CD8-positive, alpha-beta memory T cell (primary cell): ENCODE measurements around the gene PDZK1IP1. TPM values are rescaled to one million over a fixed set of nuclear protein-coding genes. Genes with fewer than 3 reads are reported as not detected.

ENCODE experiments used
- CTCF ChIA-PET: fragments of 350-600 bp; sonication (Branson Sonifier 250); formaldehyde crosslinking; loops from one replicate; lab custom pipeline; 2021; ENCODE audit warnings: antibody characterized with exemption; lab: Charles Lee
- POLR2A ChIA-PET: fragments of 350-600 bp; sonication (Branson Sonifier 250); formaldehyde crosslinking; loops from one replicate; lab custom pipeline; 2021; ENCODE audit warnings: antibody characterized with exemption; lab: Charles Lee
- DNase-seq, 5 donors: peaks; one replicate each; pipeline versions ENCODE4 v3.0.0 to v3.0.0-alpha.2; 2020 to 2022; ENCODE audit warnings: mixed read lengths in 1 of 5
- H3K27ac ChIP-seq: one replicate; pipeline ENCODE4 v1.7.0; 2013; ENCODE audit warnings: low read depth, mild to moderate bottlenecking, low read length, moderate library complexity
- H3K27me3 ChIP-seq: 2 replicates; pipeline ENCODE4 v1.7.0; 2013; ENCODE audit warnings: low read length, mild to moderate bottlenecking; ENCODE audit not compliant: insufficient read depth, poor library complexity, severe bottlenecking
- H3K36me3 ChIP-seq: 2 replicates; pipeline ENCODE4 v1.7.0; 2013; ENCODE audit warnings: mild to moderate bottlenecking, low read length, moderate library complexity; ENCODE audit not compliant: insufficient read depth
- H3K4me1 ChIP-seq: 2 replicates; pipeline ENCODE4 v1.7.0; 2013; ENCODE audit warnings: mild to moderate bottlenecking, low read length, moderate library complexity; ENCODE audit not compliant: insufficient read depth
- H3K4me3 ChIP-seq: 2 replicates; pipeline ENCODE4 v1.7.0; 2013; ENCODE audit warnings: mild to moderate bottlenecking, low read length
- H3K9me3 ChIP-seq: 2 replicates; pipeline ENCODE4 v1.7.0; 2013; ENCODE audit warnings: mild to moderate bottlenecking, low read length
- H3K27ac Mint-ChIP-seq, 8 donors: one replicate each; pipeline ENCODE4 v1.8.0; 2020 to 2021; ENCODE audit warnings: mixed read lengths in 8 of 8, mild to moderate bottlenecking in 6 of 8, inconsistent platforms in 3 of 8, moderate library complexity in 3 of 8
- H3K27me3 Mint-ChIP-seq, 2 donors: one replicate each; pipeline ENCODE4 v1.8.0; 2020 to 2021; ENCODE audit warnings: mixed read lengths in 2 of 2, mild to moderate bottlenecking in 1 of 2, moderate library complexity in 1 of 2
- H3K36me3 Mint-ChIP-seq, 3 donors: one replicate each; pipeline ENCODE4 v1.8.0; 2020 to 2021; ENCODE audit warnings: mixed read lengths in 3 of 3, inconsistent platforms in 1 of 3, mild to moderate bottlenecking in 1 of 3
- H3K4me1 Mint-ChIP-seq, 3 donors: one replicate each; pipeline ENCODE4 v1.8.0; 2020 to 2021; ENCODE audit warnings: mixed read lengths in 3 of 3, inconsistent platforms in 1 of 3, mild to moderate bottlenecking in 1 of 3
- H3K4me3 Mint-ChIP-seq, 7 donors: one replicate each; pipeline ENCODE4 v1.8.0; 2020 to 2021; ENCODE audit warnings: mixed read lengths in 7 of 7, mild to moderate bottlenecking in 6 of 7, moderate library complexity in 4 of 7, inconsistent platforms in 2 of 7
- H3K9me3 Mint-ChIP-seq, 5 donors: one replicate each; pipeline ENCODE4 v1.8.0; 2020 to 2022; ENCODE audit warnings: mixed read lengths in 5 of 5, mild to moderate bottlenecking in 3 of 5, moderate library complexity in 2 of 5, inconsistent platforms in 1 of 5
- polyA plus RNA-seq: library from polyadenylated mRNA; unstranded; fragments of 300-500 nt; fragmentation: Illumina TruSeq; gene quantifications from one replicate; pipeline ENCODE4 v1.2.3, GENCODE V29; 2021
- total RNA-seq, 2 experiments: library from RNA; stranded (reverse); gene quantifications; one replicate each; pipeline ENCODE4 v1.2.3, GENCODE V29; 2021

PDZK1IP1 gene
- total and polyA plus RNA-seq, 3 experiments from 2014 or later: not detected

GRCh38 chr1:47184090-47184821 is 5.6 kb downstream of the PDZK1IP1 start:
- H3K9me3 ChIP-seq: no peaks in the 10 kb centered on the region
- peaks cover 5 to 9% (median 5%) of the 10 kb centered on the region in 3 donors for H3K4me1 Mint-ChIP-seq
- H3K27ac ChIP-seq: no peak overlapping the region
- no peaks in the 10 kb centered on the region for H3K36me3 Mint-ChIP-seq
- no peaks in the 10 kb centered on the region for H3K36me3 ChIP-seq
- H3K9me3 Mint-ChIP-seq: no peaks in the 10 kb centered on the region
- ChIA-PET CTCF (interaction anchor here (2.7 kb wide), 1 partner anchor 9 kb away, joined by 20 read pairs; no protein-coding TSS in a partner anchor), POLR2A (no interaction called here)
- H3K27ac Mint-ChIP-seq: no peak overlapping the region
- no peak overlapping the region for H3K4me3 Mint-ChIP-seq
- DNase-seq: no peak
- H3K27me3 ChIP-seq: peaks cover 7% of the 10 kb centered on the region
- H3K27me3 Mint-ChIP-seq: peaks cover 16 to 52% of the 10 kb centered on the region in 2 donors
- H3K4me1 ChIP-seq: peaks cover 5% of the 10 kb centered on the region
- no peak overlapping the region for H3K4me3 ChIP-seq

DNA sequence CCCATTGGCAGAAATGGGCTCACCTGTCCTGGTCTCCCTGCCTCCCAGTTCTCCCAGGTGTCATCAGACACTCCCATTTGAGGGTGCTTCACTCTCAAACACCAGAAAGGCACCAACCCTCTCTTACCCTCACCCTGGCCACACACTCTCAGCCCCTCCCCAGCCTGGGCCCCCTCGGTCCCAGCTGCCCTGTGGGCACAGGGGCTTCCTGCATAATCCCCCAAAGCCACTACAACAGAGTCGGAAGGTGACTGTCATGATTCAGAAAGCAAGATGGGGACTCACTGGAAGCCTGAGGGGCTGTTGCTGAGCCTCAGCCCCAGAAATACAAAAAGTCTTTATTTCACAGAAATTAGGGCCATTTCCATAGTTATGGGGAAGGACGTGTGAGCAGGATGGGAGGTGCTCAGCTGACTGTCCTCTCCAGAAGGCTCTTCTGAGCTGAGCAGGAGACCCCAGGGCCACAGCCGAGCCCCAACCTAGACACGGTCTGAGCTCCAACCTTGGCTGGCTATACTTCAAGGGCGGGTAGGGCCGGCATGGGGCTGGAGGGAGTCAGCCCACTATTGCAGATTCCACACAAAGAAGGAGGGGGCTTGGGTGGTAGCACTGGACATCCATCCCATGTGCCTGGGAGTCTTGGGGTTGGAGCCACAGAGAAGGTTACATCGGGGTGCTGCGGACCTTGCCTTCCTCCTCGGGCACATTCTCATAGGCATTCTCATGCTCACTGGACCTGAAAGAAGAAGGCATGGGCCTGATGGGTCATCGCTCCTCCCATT is 6.3 kb downstream of the PDZK1IP1 start:
- H3K27me3 Mint-ChIP-seq: peaks cover 19 to 59% of the 10 kb centered on the region in 2 donors
- Histone ChIP-seq H3K9me3 (no peaks in the 10 kb centered on the region), H3K36me3 (no peaks in the 10 kb centered on the region), H3K4me3 (no peak overlapping the region), H3K27ac (no peak overlapping the region), H3K27me3 (peaks cover 7% of the 10 kb centered on the region), H3K4me1 (peaks cover 6% of the 10 kb centered on the region)
- H3K36me3 Mint-ChIP-seq: no peaks in the 10 kb centered on the region
- H3K27ac Mint-ChIP-seq: no peak overlapping the region
- no peaks in the 10 kb centered on the region for H3K9me3 Mint-ChIP-seq
- ChIA-PET POLR2A (no interaction called here), CTCF (interaction anchor here (2.7 kb wide), 1 partner anchor 10 kb away, joined by 20 read pairs; no protein-coding TSS in a partner anchor)
- peaks cover 8 to 12% (median 10%) of the 10 kb centered on the region in 3 donors for H3K4me1 Mint-ChIP-seq
- no peak for DNase-seq
- peak overlapping the region in 1 of 7 donors; percentile 24 for H3K4me3 Mint-ChIP-seq

DNA sequence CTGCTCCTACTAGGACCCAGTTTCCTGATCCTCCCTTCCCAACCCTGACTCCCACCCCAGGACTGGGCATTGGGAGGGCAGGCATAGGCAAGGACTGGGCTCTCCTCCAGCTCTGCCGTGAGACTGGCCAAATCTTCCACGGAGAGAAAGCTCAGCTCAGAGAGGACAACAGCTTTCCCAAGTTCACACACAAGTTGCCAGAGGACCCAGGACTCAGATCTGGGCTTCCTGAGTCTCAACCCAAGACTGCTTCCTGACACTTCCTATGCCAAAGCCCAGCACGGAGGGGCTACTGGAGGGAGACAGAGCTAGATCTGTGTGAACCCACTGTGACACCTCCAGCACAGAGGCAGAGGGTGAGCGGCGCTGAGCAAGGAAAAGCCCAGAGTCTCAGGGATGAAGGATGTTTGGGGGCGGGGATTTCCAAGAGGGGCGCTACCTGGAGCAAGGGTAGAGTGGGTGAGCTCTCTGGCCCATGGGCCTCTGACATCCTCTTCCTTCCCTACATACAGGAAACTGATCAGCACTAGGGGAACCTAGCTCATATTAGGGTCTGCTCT is 7.1 kb downstream of the PDZK1IP1 start:
- no peaks in the 10 kb centered on the region for H3K9me3 Mint-ChIP-seq
- H3K27ac ChIP-seq: peak overlapping the region; percentile 87
- H3K4me3 ChIP-seq: no peak overlapping the region
- peaks cover 7% of the 10 kb centered on the region for H3K27me3 ChIP-seq
- DNase-seq: no peak
- H3K4me1 Mint-ChIP-seq: peaks cover 8 to 12% (median 10%) of the 10 kb centered on the region in 3 donors
- ChIA-PET POLR2A (no interaction called here), CTCF (interaction anchor here (2.7 kb wide), 1 partner anchor 10 kb away, joined by 20 read pairs; no protein-coding TSS in a partner anchor)
- peaks cover 6% of the 10 kb centered on the region for H3K4me1 ChIP-seq
- H3K27me3 Mint-ChIP-seq: peaks cover 19 to 59% of the 10 kb centered on the region in 2 donors
- H3K27ac Mint-ChIP-seq: no peak overlapping the region
- no peak overlapping the region for H3K4me3 Mint-ChIP-seq
- H3K36me3 Mint-ChIP-seq: no peaks in the 10 kb centered on the region
- no peaks in the 10 kb centered on the region for H3K9me3 ChIP-seq
- H3K36me3 ChIP-seq: no peaks in the 10 kb centered on the region

DNA sequence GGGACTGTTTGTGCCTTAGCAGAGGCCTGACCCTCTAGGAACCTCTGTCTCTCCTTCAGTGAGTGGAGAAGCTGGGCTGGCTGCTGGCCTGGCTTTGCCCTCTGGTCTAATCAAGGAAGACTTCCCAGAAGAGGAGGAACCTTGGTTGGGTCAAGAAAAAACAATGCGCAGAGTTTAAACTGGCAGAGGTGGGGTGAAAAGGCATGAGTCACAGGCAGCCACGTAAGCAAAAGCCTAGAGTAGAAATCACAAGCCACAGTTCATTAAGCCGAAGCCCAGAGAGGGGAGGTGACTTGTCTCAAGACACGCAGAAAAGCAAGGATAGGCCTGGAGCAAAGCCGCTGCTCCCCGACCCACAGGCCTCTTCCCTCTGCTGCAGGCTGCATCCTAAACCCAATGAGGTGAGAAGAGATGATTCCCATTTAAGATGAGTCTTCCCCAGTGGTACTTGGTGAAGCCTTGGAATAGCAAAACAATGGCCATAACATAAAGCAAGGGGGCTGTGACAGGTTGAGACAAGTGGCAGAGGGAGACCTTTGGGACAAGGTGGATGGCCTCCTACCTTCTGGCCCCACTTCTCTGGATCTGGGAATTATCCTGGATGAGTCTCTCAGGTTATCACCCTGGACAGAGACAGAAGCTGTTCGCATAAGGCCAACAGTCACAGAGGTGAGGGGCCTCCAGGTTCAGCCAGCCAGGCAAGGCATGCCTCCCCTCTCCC is 7.7 kb downstream of the PDZK1IP1 start:
- H3K27me3 Mint-ChIP-seq: peaks cover 18 to 59% of the 10 kb centered on the region in 2 donors
- POLR2A ChIA-PET: no interaction called here
- H3K4me1 Mint-ChIP-seq: peaks cover 8 to 12% (median 10%) of the 10 kb centered on the region in 3 donors
- Histone ChIP-seq H3K27me3 (peaks cover 7% of the 10 kb centered on the region), H3K9me3 (no peaks in the 10 kb centered on the region), H3K36me3 (no peaks in the 10 kb centered on the region), H3K4me3 (no peak overlapping the region), H3K4me1 (peaks cover 6% of the 10 kb centered on the region), H3K27ac (peak overlapping the region; percentile 87)
- H3K4me3 Mint-ChIP-seq: no peak overlapping the region
- no peaks in the 10 kb centered on the region for H3K36me3 Mint-ChIP-seq
- no peak overlapping the region for H3K27ac Mint-ChIP-seq
- DNase-seq: no peak
- CTCF ChIA-PET: interaction anchor here (2.7 kb wide), 1 partner anchor 11 kb away, joined by 20 read pairs; no protein-coding TSS in a partner anchor
- no peaks in the 10 kb centered on the region for H3K9me3 Mint-ChIP-seq

- H3K27ac ChIP-seq: peak overlapping the region; percentile 87
- Mint-ChIP-seq H3K27me3 (peaks cover 18 to 59% of the 10 kb centered on the region in 2 donors), H3K36me3 (no peaks in the 10 kb centered on the region), H3K9me3 (no peaks in the 10 kb centered on the region), H3K27ac (no peak overlapping the region), H3K4me3 (no peak overlapping the region), H3K4me1 (peaks cover 8 to 12% (median 10%) of the 10 kb centered on the region in 3 donors)
- H3K27me3 ChIP-seq: peaks cover 7% of the 10 kb centered on the region
- POLR2A ChIA-PET: no interaction called here
- no peak overlapping the region for H3K4me3 ChIP-seq
- DNase-seq: no peak
- CTCF ChIA-PET: interaction anchor here (0.7 to 4.1 kb wide), 2 partner anchors 11 to 82 kb away, joined by 3 to 43 read pairs; partner anchors contain the start of gene PDZK1IP1
- H3K4me1 ChIP-seq: peaks cover 6% of the 10 kb centered on the region
- no peaks in the 10 kb centered on the region for H3K9me3 ChIP-seq
- H3K36me3 ChIP-seq: no peaks in the 10 kb centered on the region
Measured at GRCh38 chr1:47181095-47181954, 8.5 kb downstream of the PDZK1IP1 start.

- H3K27me3 Mint-ChIP-seq: peaks cover 20 to 64% of the 10 kb centered on the region in 2 donors
- H3K4me1 Mint-ChIP-seq: peaks cover 8 to 12% (median 11%) of the 10 kb centered on the region in 3 donors
- H3K27ac Mint-ChIP-seq: peak overlapping the region in 1 of 8 donors; percentile 8
- H3K4me3 ChIP-seq: no peak overlapping the region
- H3K4me3 Mint-ChIP-seq: peak overlapping the region in 1 of 7 donors; percentile 12
- no peaks in the 10 kb centered on the region for H3K36me3 ChIP-seq
- ChIA-PET CTCF (interaction anchor here (0.7 to 4.1 kb wide), 2 partner anchors 11 to 82 kb away, joined by 3 to 43 read pairs; partner anchors contain the start of gene PDZK1IP1), POLR2A (no interaction called here)
- H3K27me3 ChIP-seq: peaks cover 7% of the 10 kb centered on the region
- peak overlapping the region; percentile 76 for H3K27ac ChIP-seq
- no peaks in the 10 kb centered on the region for H3K9me3 Mint-ChIP-seq
- no peak for DNase-seq
- peaks cover 6% of the 10 kb centered on the region for H3K4me1 ChIP-seq
- H3K36me3 Mint-ChIP-seq: no peaks in the 10 kb centered on the region
- H3K9me3 ChIP-seq: no peaks in the 10 kb centered on the region
Measured at GRCh38 chr1:47180603-47181094, 9.2 kb downstream of the PDZK1IP1 start.
